Effector CD4-positive, alpha-beta T cell (primary cell): ENCODE data around the gene ATP1B3.
"Not testable (repeated sequence)": the region's sequence is repeated elsewhere in the genome, so short reads cannot be mapped to it uniquely, and the experiment has no call there.

Source experiments
- DNase-seq: peaks from one replicate; pipeline ENCODE4 v3.0.0-alpha.2; 2020

The ATP1B3 gene

GRCh38 chr3:141909408-141909807, 33.0 kb downstream of the ATP1B3 start:
- DNase-seq = no peak

GRCh38 chr3:141909986-141910385, 33.5 kb downstream of the ATP1B3 start:
- DNase-seq = not testable (repeated sequence)

GRCh38 chr3:141913150-141913811, 36.8 kb downstream of the ATP1B3 start:
- peak; percentile 29 for DNase-seq

- no peak for DNase-seq
These were observed 37.9 kb downstream of the ATP1B3 start for GRCh38 chr3:141914311-141914710.

- DNase-seq = no peak
These were observed 38.6 kb downstream of the ATP1B3 start for GRCh38 chr3:141915016-141915415.

GRCh38 chr3:141915766-141916165, 39.3 kb downstream of the ATP1B3 start:
- no peak for DNase-seq

GRCh38 chr3:141920701-141921100, 44.3 kb downstream of the ATP1B3 start:
- no peak for DNase-seq

- no peak for DNase-seq
These were observed 44.9 kb downstream of the ATP1B3 start for GRCh38 chr3:141921316-141921715.

- not testable (repeated sequence) for DNase-seq
These were observed 49.2 kb downstream of the ATP1B3 start for GRCh38 chr3:141925677-141926076.

GRCh38 chr3:141926929-141927328, 50.5 kb downstream of the ATP1B3 start:
- DNase-seq = no peak

GRCh38 chr3:141928631-141929270, 52.3 kb downstream of the ATP1B3 start:
- no peak for DNase-seq

GRCh38 chr3:141929341-141929995, 53.0 kb downstream of the ATP1B3 start:
- DNase-seq = no peak

GRCh38 chr3:141930801-141931200, 54.4 kb downstream of the ATP1B3 start:
- no peak for DNase-seq

GRCh38 chr3:141933421-141934300, 57.2 kb downstream of the ATP1B3 start:
- DNase-seq = no peak

- no peak for DNase-seq
These were observed 57.9 kb downstream of the ATP1B3 start for GRCh38 chr3:141934354-141934753.

GRCh38 chr3:141938011-141938500, 61.6 kb downstream of the ATP1B3 start:
- DNase-seq = no peak

- DNase-seq = no peak
These were observed 63.3 kb downstream of the ATP1B3 start for GRCh38 chr3:141939759-141940158.

- DNase-seq = no peak
These were observed 63.8 kb downstream of the ATP1B3 start for GRCh38 chr3:141940194-141940776.

GRCh38 chr3:141941093-141941492, 64.7 kb downstream of the ATP1B3 start:
- DNase-seq = no peak

- no peak for DNase-seq
These were observed 65.6 kb downstream of the ATP1B3 start for GRCh38 chr3:141942006-141942405.

- DNase-seq = no peak
These were observed 69.5 kb downstream of the ATP1B3 start for GRCh38 chr3:141945726-141946485.

GRCh38 chr3:141949399-141949798, 73.0 kb downstream of the ATP1B3 start:
- DNase-seq = no peak
